HepG2 (cell line): Measurements from ENCODE around the gene NAPB. TPM values are rescaled to one million over a fixed set of nuclear protein-coding genes. Genes with fewer than 3 reads are reported as not detected.

ENCODE experiments used
- DR1 ChIP-seq: sonication (generic); formaldehyde crosslinking; IDR thresholded peaks from 2 replicates; pipeline ENCODE4 v1.8.0; 2021; ENCODE audit warnings: mild to moderate bottlenecking, missing genetic modification reagents, inconsistent platforms
- FOSL1 ChIP-seq: sonication (generic); formaldehyde crosslinking; IDR thresholded peaks from 2 replicates; pipeline ENCODE4 v1.9.0; 2021; ENCODE audit warnings: missing genetic modification reagents, borderline replicate concordance
- HMG20A ChIP-seq: IDR thresholded peaks from 2 replicates; pipeline ENCODE4 v1.6.1; 2016; ENCODE audit warnings: borderline replicate concordance
- KAT8 ChIP-seq: IDR thresholded peaks from 2 replicates; pipeline ENCODE4 v1.6.1; 2016; ENCODE audit warnings: missing genetic modification reagents, missing compliant biosample characterization
- KMT2B ChIP-seq: IDR thresholded peaks from 2 replicates; pipeline ENCODE4 v1.6.1; 2016; ENCODE audit warnings: missing genetic modification reagents, missing compliant biosample characterization
- LCORL ChIP-seq, 2 experiments: fragments of 450-650 bp in 1 of 2; sonication (generic) in 1 of 2; formaldehyde crosslinking in 1 of 2; IDR thresholded peaks; 2 replicates each; pipeline versions ENCODE4 v1.5.0 to v1.6.1; 2017 to 2020; ENCODE audit warnings: antibody characterized with exemption in 1 of 2, missing genetic modification reagents in 1 of 2
- MTF2 ChIP-seq: sonication (generic); formaldehyde crosslinking; IDR thresholded peaks from 2 replicates; pipeline ENCODE4 v1.5.0; 2020; ENCODE audit warnings: missing genetic modification reagents, borderline replicate concordance
- PBX2 ChIP-seq: IDR thresholded peaks from 2 replicates; pipeline ENCODE4 v1.6.1; 2016; ENCODE audit warnings: control low read depth
- RFX1 ChIP-seq: fragments of 450-650 bp; IDR thresholded peaks from 2 replicates; pipeline ENCODE4 v1.6.1; 2017
- SIX1 ChIP-seq: sonication (generic); formaldehyde crosslinking; IDR thresholded peaks from 2 replicates; pipeline ENCODE4 v1.4.0; 2020; ENCODE audit warnings: missing genetic modification reagents, borderline replicate concordance
- SUZ12 ChIP-seq: fragments of 150-350 bp; IDR thresholded peaks from 2 replicates; pipeline ENCODE4 v1.6.1; 2014; ENCODE audit warnings: low read depth, low read length
- ZBTB39 ChIP-seq: sonication (generic); formaldehyde crosslinking; IDR thresholded peaks from 2 replicates; pipeline ENCODE4 v1.5.0; 2020; ENCODE audit warnings: missing genetic modification reagents
- ZHX1 ChIP-seq: sonication (generic); formaldehyde crosslinking; IDR thresholded peaks from 2 replicates; pipeline ENCODE4 v1.8.1; 2022; ENCODE audit warnings: low read depth, mild to moderate bottlenecking, missing genetic modification reagents
- ZNF33B ChIP-seq: sonication (generic); formaldehyde crosslinking; IDR thresholded peaks from 2 replicates; pipeline ENCODE4 v1.5.1; 2020; ENCODE audit warnings: mild to moderate bottlenecking, missing genetic modification reagents
- ZNF407 ChIP-seq: sonication (generic); formaldehyde crosslinking; IDR thresholded peaks from one replicate; pipeline ENCODE4 v1.5.1; 2020; ENCODE audit warnings: mild to moderate bottlenecking, missing genetic modification reagents; ENCODE audit errors: not compliant biosample characterization
- ZNF441 ChIP-seq: sonication (generic); formaldehyde crosslinking; IDR thresholded peaks from 2 replicates; pipeline ENCODE4 v1.7.0; 2021; ENCODE audit warnings: missing genetic modification reagents, borderline replicate concordance
- ZSCAN20 ChIP-seq: sonication (generic); formaldehyde crosslinking; IDR thresholded peaks from 2 replicates; pipeline ENCODE4 v1.4.0; 2020; ENCODE audit warnings: missing genetic modification reagents, mild to moderate bottlenecking, borderline replicate concordance
- polyA plus RNA-seq, 8 experiments: library from polyadenylated mRNA; depleted of rRNA in 3 of 8; stranded (reverse) in 7 of 8; unstranded in 1 of 8; fragments of >200 nt; fragmentation: Illumina TruSeq in 4 of 8; extraction: Trizol in 4 of 8; gene quantifications; 2 replicates each; pipeline versions ENCODE4 v1.2.1 to v1.2.3, GENCODE V29; 2011 to 2016; ENCODE audit warnings: low read depth in 4 of 8, missing spikeins in 1 of 8, mixed read lengths in 1 of 8; ENCODE audit not compliant: insufficient read depth in 1 of 8
- total RNA-seq, 5 experiments: library from RNA; depleted of rRNA; stranded (reverse); fragments of >200 nt; fragmentation: Illumina TruSeq; extraction: Trizol; gene quantifications; 2 replicates each; pipeline ENCODE4 v1.2.3, GENCODE V29; 2016; ENCODE audit warnings: low read depth in 1 of 5

The NAPB gene
- total and polyA plus RNA-seq, 2 of the 13 experiments (the other 11 are each of a cell fraction or from before 2014, with no cell fraction given), result 15.2 to 16.1 TPM

- TF ChIP-seq ZNF407 (CRISPR knock-in tag) (no peak), FOSL1 (CRISPR knock-in tag) (no peak), KAT8 (CRISPR knock-in tag) (peak; percentile 37; the same call in 1 of the 2 replicates), ZNF441 (CRISPR knock-in tag) (no peak), HMG20A (CRISPR knock-in tag) (no peak), SUZ12 (no peak), RFX1 (no peak), LCORL (IDR thresholded peaks at IDR 0.05) (no peak), LCORL (CRISPR knock-in tag; IDR thresholded peaks at IDR 0.05) (no peak), ZNF33B (CRISPR knock-in tag) (no peak), SIX1 (CRISPR knock-in tag) (no peak), KMT2B (CRISPR knock-in tag) (0 out of 2 replicates have a peak, but pooled peaks have one; percentile 24), ZHX1 (CRISPR knock-in tag) (no peak), DR1 (CRISPR knock-in tag) (no peak), ZBTB39 (no peak), PBX2 (CRISPR knock-in tag) (no peak), MTF2 (CRISPR knock-in tag) (no peak), ZSCAN20 (CRISPR knock-in tag) (no peak)
Measured at GRCh38 chr20:23340524-23340923, 80.8 kb downstream of the NAPB start (continued).
